NOMO-1 treated with dmso at 0.1 percent for 144 hours (cell line): Measurements from ENCODE around the gene IFIT1.
"Not testable (repeated sequence)": the region's sequence is repeated elsewhere in the genome, so short reads cannot be mapped to it uniquely, and the experiment has no call there.

Experiments used
- DNase-seq: peaks from one replicate; lab custom pipeline; 2025; ENCODE audit not compliant: unreplicated experiment; lab: John Stamatoyannopoulos, UW

Gene IFIT1

GRCh38 chr10:89428877-89429276, 36.5 kb downstream of the IFIT1 start:
- DNase-seq: no peak

GRCh38 chr10:89431977-89432376, 39.6 kb downstream of the IFIT1 start:
- no peak for DNase-seq

- DNase-seq: no peak
Measured at GRCh38 chr10:89438525-89438924, 46.1 kb downstream of the IFIT1 start.

GRCh38 chr10:89440226-89441009, 48.0 kb downstream of the IFIT1 start:
- no peak for DNase-seq

GRCh38 chr10:89442289-89442688, 49.9 kb downstream of the IFIT1 start:
- no peak for DNase-seq

GRCh38 chr10:89444819-89445218, 52.4 kb downstream of the IFIT1 start:
- DNase-seq: not testable (repeated sequence)

- no peak for DNase-seq
Measured at GRCh38 chr10:89450901-89451300, 58.5 kb downstream of the IFIT1 start.

- no peak for DNase-seq
Measured at GRCh38 chr10:89452193-89452592, 59.8 kb downstream of the IFIT1 start.

GRCh38 chr10:89454561-89455347, 62.3 kb downstream of the IFIT1 start:
- no peak for DNase-seq
